ENCODE measurements around the gene GALNS. TPM values are rescaled to one million over a fixed set of nuclear protein-coding genes. Genes with fewer than 3 reads are reported as not detected.

GALNS gene
- total RNA-seq, 1 donor from 2014 or later = 18.1 TPM

GRCh38 chr16:88876942-88877526 lies 20.3 kb upstream of the GALNS start:
- no peak for DNase-seq

GRCh38 chr16:88875703-88876234 lies 19.0 kb upstream of the GALNS start:
- no peak for DNase-seq

GRCh38 chr16:88874938-88875599 lies 18.3 kb upstream of the GALNS start:
- no peak for DNase-seq

- DNase-seq = no peak
These were observed 16.0 kb upstream of the GALNS start for GRCh38 chr16:88872650-88873331.

GRCh38 chr16:88871730-88872416 lies 15.1 kb upstream of the GALNS start:
- no peak for DNase-seq

GRCh38 chr16:88871349-88871702 lies 14.6 kb upstream of the GALNS start:
- no peak for DNase-seq

- no peak for DNase-seq
These were observed 14.0 kb upstream of the GALNS start for GRCh38 chr16:88870608-88871348.

- no peak for DNase-seq
These were observed 12.9 kb upstream of the GALNS start for GRCh38 chr16:88869673-88869980.

GRCh38 chr16:88868974-88869672 lies 12.4 kb upstream of the GALNS start:
- no peak for DNase-seq

- no peak for DNase-seq
These were observed 11.0 kb upstream of the GALNS start for GRCh38 chr16:88867581-88868246.

GRCh38 chr16:88866151-88866920 lies 9.6 kb upstream of the GALNS start, which contains the start of gene PABPN1L:
PABPN1L (minus strand) TSS chr16:88866660; CDS start chr16:88866606, 54 bp downstream.
- DNase-seq = no peak

GRCh38 chr16:88865742-88866141 lies 9.0 kb upstream of the GALNS start:
- DNase-seq = no peak

- DNase-seq = no peak
These were observed 8.6 kb upstream of the GALNS start for GRCh38 chr16:88865310-88865709.

- no peak for DNase-seq
These were observed 7.8 kb upstream of the GALNS start for GRCh38 chr16:88864521-88864920.

- no peak for DNase-seq
These were observed 7.4 kb upstream of the GALNS start for GRCh38 chr16:88864099-88864498.

GRCh38 chr16:88863426-88863825 lies 6.7 kb upstream of the GALNS start:
- no peak for DNase-seq

GRCh38 chr16:88862968-88863367 lies 6.2 kb upstream of the GALNS start:
- no peak for DNase-seq

- DNase-seq = no peak
These were observed 4.6 kb upstream of the GALNS start for GRCh38 chr16:88861359-88861758.

- DNase-seq = no peak
These were observed 2.8 kb upstream of the GALNS start for GRCh38 chr16:88859381-88860091.

Data from skin of body (tissue), 2 donors.